HepG2 (cell line): ENCODE data around the gene GPX5. TPM values are rescaled to one million over a fixed set of nuclear protein-coding genes. Genes with fewer than 3 reads are reported as not detected.

Experiments used
- ATAC-seq: fragments of 200-7000 bp; cut with Tn5 transposase; 3 replicates; pipeline ENCODE4 v1.9.1; 2020; ENCODE audit warnings: mild to moderate bottlenecking, moderate library complexity
- BruUV-seq: library from RNA; stranded (reverse); fragments of 400-500 nt; replicated peaks from 2 replicates; lab custom pipeline; 2021; lab: Mats Ljungman, UMichigan
- CTCF ChIA-PET: fragments of 300-600 bp; formaldehyde crosslinking; extraction: SDS; loops from one replicate; lab custom pipeline; 2021; ENCODE audit warnings: low total read pairs, inconsistent platforms, low intra/inter-chr PET ratio; lab: Yijun Ruan, JAX
- POLR2A ChIA-PET: fragments of 350-600 bp; sonication (Branson Sonifier 250); formaldehyde crosslinking; loops from one replicate; lab custom pipeline; 2020; ENCODE audit warnings: antibody characterized with exemption, inconsistent platforms; lab: Yijun Ruan, JAX
- DNase-seq: peaks from one replicate; pipeline ENCODE4 v3.0.0-alpha.2; 2015; ENCODE audit warnings: low spot score
- FAIRE-seq: peaks from 3 replicates; lab custom pipeline; 2011; peaks lifted over from hg19 to GRCh38; lab: Jason Lieb, UNC
- H2AFZ ChIP-seq: one replicate; pipeline ENCODE4 v1.6.1; 2011; ENCODE audit warnings: low read length, inconsistent platforms
- H3K27ac ChIP-seq: fragments of 300-600 bp; 3 replicates; pipeline ENCODE4 v1.8.0; 2011; ENCODE audit warnings: mixed run types, mild to moderate bottlenecking, mixed read lengths, low read length, inconsistent platforms; ENCODE audit not compliant: insufficient read depth; ENCODE audit errors: extremely low read length
- H3K27me3 ChIP-seq, 2 experiments: fragments of 200-600 bp in 1 of 2; 2 replicates in 1 of 2; 3 replicates in 1 of 2; pipeline versions ENCODE4 v1.6.0 to v1.8.0; 2011; ENCODE audit warnings: low read length in 2 of 2, mild to moderate bottlenecking in 2 of 2, moderate library complexity in 2 of 2, inconsistent platforms in 1 of 2; ENCODE audit not compliant: insufficient read depth in 2 of 2, control insufficient read depth in 1 of 2
- H3K36me3 ChIP-seq, 2 experiments: fragments of 200-600 bp in 1 of 2; replicated peaks in 1 of 2; 2 replicates in 1 of 2; 3 replicates in 1 of 2; pipeline versions ENCODE4 v1.5.1 to v1.8.0; 2011; ENCODE audit warnings: low read length in 2 of 2, inconsistent platforms in 1 of 2; ENCODE audit not compliant: insufficient read depth in 2 of 2, control insufficient read depth in 1 of 2
- H3K4me1 ChIP-seq: 2 replicates; pipeline ENCODE4 v1.5.1; 2012; ENCODE audit warnings: low read length, inconsistent platforms; ENCODE audit not compliant: insufficient read depth
- H3K4me2 ChIP-seq: 2 replicates; pipeline ENCODE4 v1.6.0; 2011; ENCODE audit warnings: low read depth, low read length, inconsistent platforms
- H3K4me3 ChIP-seq, 3 experiments: fragments of 200-600 bp in 1 of 3; sonication (generic), shearing (Covaris generic) in 1 of 3; replicated peaks in 1 of 3; 2 replicates each; pipeline ENCODE4 v1.5.1; 2011 to 2016; ENCODE audit warnings: low read length in 3 of 3, inconsistent platforms in 2 of 3, low read depth in 2 of 3, mild to moderate bottlenecking in 2 of 3, control low read depth in 1 of 3, mixed read lengths in 1 of 3; ENCODE audit not compliant: insufficient read depth in 1 of 3
- H3K79me2 ChIP-seq: one replicate; pipeline ENCODE4 v1.6.1; 2011; ENCODE audit warnings: low read length, inconsistent platforms; ENCODE audit not compliant: insufficient read depth
- H3K9ac ChIP-seq: 2 replicates; pipeline ENCODE4 v1.6.0; 2011; ENCODE audit warnings: mild to moderate bottlenecking, low read depth, low read length, inconsistent platforms; ENCODE audit not compliant: insufficient read depth
- H3K9me3 ChIP-seq: 2 replicates; pipeline ENCODE4 v1.5.1; 2012; ENCODE audit warnings: mild to moderate bottlenecking, low read length
- H4K20me1 ChIP-seq: 2 replicates; pipeline ENCODE4 v1.6.0; 2011; ENCODE audit warnings: inconsistent platforms, mild to moderate bottlenecking, low read length, moderate library complexity; ENCODE audit not compliant: insufficient read depth
- EP300 ChIP-seq, 3 experiments: sonication (generic) in 1 of 3; formaldehyde crosslinking in 1 of 3; IDR thresholded peaks; 2 replicates each; pipeline versions ENCODE4 v1.5.1 to v1.6.1; 2011 to 2020; ENCODE audit warnings: low read depth in 2 of 3, low read length in 2 of 3, borderline replicate concordance in 1 of 3, improper control_type of control experiment in 1 of 3, mild to moderate bottlenecking in 1 of 3, missing genetic modification reagents in 1 of 3, moderate library complexity in 1 of 3
- FOXC1 ChIP-seq: sonication (generic); formaldehyde crosslinking; IDR thresholded peaks from 2 replicates; pipeline ENCODE4 v1.8.0; 2022; ENCODE audit warnings: mild to moderate bottlenecking, missing genetic modification reagents, borderline replicate concordance
- FOXK1 ChIP-seq: sonication (generic); formaldehyde crosslinking; IDR thresholded peaks from 2 replicates; pipeline ENCODE4 v1.4.0; 2020; ENCODE audit warnings: low read depth, missing genetic modification reagents, borderline replicate concordance
- GTF2F1 ChIP-seq: fragments of 150-350 bp; IDR thresholded peaks from 2 replicates; pipeline ENCODE4 v1.6.1; 2014; ENCODE audit warnings: low read length
- HDAC6 ChIP-seq: fragments of 200-600 bp; sonication (generic); IDR thresholded peaks from 2 replicates; pipeline ENCODE4 v1.7.0; 2017; ENCODE audit warnings: mild to moderate bottlenecking, antibody characterized with exemption, low read length, low read depth
- MAZ ChIP-seq, 2 experiments: sonication (generic) in 1 of 2; formaldehyde crosslinking in 1 of 2; IDR thresholded peaks; 2 replicates each; pipeline versions ENCODE4 v1.5.0 to v1.6.1; 2012 to 2020; ENCODE audit warnings: low read depth in 2 of 2, mild to moderate bottlenecking in 2 of 2, borderline replicate concordance in 1 of 2, improper control_type of control experiment in 1 of 2, low read length in 1 of 2, missing genetic modification reagents in 1 of 2, moderate library complexity in 1 of 2
- MXD4 ChIP-seq: IDR thresholded peaks from 2 replicates; pipeline ENCODE4 v1.6.1; 2016; ENCODE audit warnings: mild to moderate bottlenecking, missing biosample characterization, missing genetic modification reagents
- SP140L ChIP-seq: sonication (generic); formaldehyde crosslinking; IDR thresholded peaks from 2 replicates; pipeline ENCODE4 v1.4.0; 2020; ENCODE audit warnings: missing genetic modification reagents, borderline replicate concordance
- ZFY ChIP-seq: sonication (generic); formaldehyde crosslinking; IDR thresholded peaks from 2 replicates; pipeline ENCODE4 v1.4.0; 2020; ENCODE audit warnings: missing genetic modification reagents
- ZNF891 ChIP-seq: sonication (generic); formaldehyde crosslinking; IDR thresholded peaks from 2 replicates; pipeline ENCODE4 v1.5.0; 2020; ENCODE audit warnings: mild to moderate bottlenecking, missing genetic modification reagents
- WGBS: methylation state at CpG from one replicate; pipeline ENCODE4 v1.1.6; 2017; ENCODE audit warnings: low lambda C conversion rate; 5-methylcytosine and 5-hydroxymethylcytosine counted together
- in situ Hi-C: cut with HindIII; loops from 2 replicates; pipeline ENCODE4 v1.10.0; 2017; ENCODE audit warnings: low pct_unique_long_range_greater_than_20kb; ENCODE audit not compliant: extremely low pct_ligation_motif_present
- intact Hi-C: fragments of 100-400 bp; cut with micrococcal nuclease; formaldehyde crosslinking; loops from one replicate; pipeline ENCODE4 v1.10.0; 2022; ENCODE audit not compliant: unreplicated experiment
- polyA plus RNA-seq, 8 experiments: library from polyadenylated mRNA; depleted of rRNA in 3 of 8; stranded (reverse) in 7 of 8; unstranded in 1 of 8; fragments of >200 nt; fragmentation: Illumina TruSeq in 4 of 8; extraction: Trizol in 4 of 8; gene quantifications; 2 replicates each; pipeline versions ENCODE4 v1.2.1 to v1.2.3, GENCODE V29; 2011 to 2016; ENCODE audit warnings: low read depth in 4 of 8, missing spikeins in 1 of 8, mixed read lengths in 1 of 8; ENCODE audit not compliant: insufficient read depth in 1 of 8
- total RNA-seq, 5 experiments: library from RNA; depleted of rRNA; stranded (reverse); fragments of >200 nt; fragmentation: Illumina TruSeq; extraction: Trizol; gene quantifications; 2 replicates each; pipeline ENCODE4 v1.2.3, GENCODE V29; 2016; ENCODE audit warnings: low read depth in 1 of 5
- TF ChIP-seq, protein P1 (sequence below): sonication (generic); formaldehyde crosslinking; IDR thresholded peaks from 2 replicates; pipeline ENCODE4 v1.5.0; 2020; ENCODE audit warnings: mild to moderate bottlenecking, missing genetic modification reagents
- TF ChIP-seq, protein P2 (sequence below): sonication (generic); formaldehyde crosslinking; IDR thresholded peaks from 2 replicates; pipeline ENCODE4 v1.8.1; 2023; ENCODE audit warnings: mild to moderate bottlenecking, inconsistent platforms, moderate library complexity, missing genetic modification reagents, borderline replicate concordance
- TF ChIP-seq, protein P3 (sequence below): IDR thresholded peaks from 2 replicates; pipeline ENCODE4 v1.6.1; 2012; ENCODE audit warnings: inconsistent platforms
- TF ChIP-seq, protein P4 (sequence below): sonication (generic); formaldehyde crosslinking; IDR thresholded peaks from 2 replicates; pipeline ENCODE4 v1.4.0; 2020; ENCODE audit warnings: missing genetic modification reagents
- TF ChIP-seq, protein P5 (sequence below): sonication (generic); formaldehyde crosslinking; IDR thresholded peaks from 2 replicates; pipeline ENCODE4 v1.4.0; 2020; ENCODE audit warnings: low read depth, mild to moderate bottlenecking, missing genetic modification reagents
- TF ChIP-seq, protein P6 (sequence below): IDR thresholded peaks from 2 replicates; pipeline ENCODE4 v1.6.1; 2016; ENCODE audit warnings: missing biosample characterization, missing genetic modification reagents, low read depth

Gene GPX5
- total and polyA plus RNA-seq, 2 of the 13 experiments (the other 11 are each of a cell fraction or from before 2014, with no cell fraction given), result not detected

DNA sequence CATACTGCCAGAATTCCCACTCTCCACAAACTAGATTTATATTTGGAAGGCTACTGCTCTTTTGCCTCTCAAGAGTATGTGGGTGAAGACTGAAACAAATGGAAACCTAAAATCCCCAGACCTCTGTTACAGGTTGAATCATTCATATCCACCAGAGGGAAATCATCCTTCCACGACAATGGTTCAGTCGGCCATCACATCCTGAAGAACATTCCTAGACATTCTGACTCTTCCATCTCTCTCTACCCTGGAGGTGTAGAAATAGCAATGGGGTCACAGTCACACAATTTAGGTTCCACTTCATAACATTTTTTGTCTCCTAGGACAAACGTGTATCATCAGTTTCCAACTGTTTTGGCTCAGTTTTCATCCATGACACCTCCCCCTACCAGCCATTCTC, 8.6 kb downstream of the GPX5 start:
- no peaks in the 10 kb centered on the region for H3K9me3 ChIP-seq
- H3K27ac ChIP-seq, result no peak overlapping the region
- H3K9ac ChIP-seq, result no peak overlapping the region
- no peaks in the 10 kb centered on the region for H3K4me1 ChIP-seq
- CTCF ChIA-PET, result no interaction called here
- H4K20me1 ChIP-seq, result no peaks in the 10 kb centered on the region
- BruUV-seq, result no TSS peak
- H3K36me3 ChIP-seq, result no peaks in the 10 kb centered on the region
- 19% methylated on average over 3 of the region's 3 CpGs for WGBS
- FAIRE-seq (no peak), ATAC-seq (no peak), DNase-seq (no peak)
- peaks cover 0 to 6% of the 10 kb centered on the region in 2 experiments; a peak in 1 of 5 replicates for H3K27me3 ChIP-seq
- H3K4me3 ChIP-seq, result no peak overlapping the region
- intact Hi-C loops (no loop called here), in situ Hi-C loops (no loop called here)
- no peak overlapping the region for H3K4me2 ChIP-seq
- POLR2A ChIA-PET, result no interaction called here
- no peak for TF ChIP-seq HDAC6
- TF ChIP-seq EP300 (IDR thresholded peaks at IDR 0.05; ENCODE audit: low read depth in 2 of 2, low read length in 2 of 2), result no peak
- TF ChIP-seq EP300 (CRISPR knock-in tag; IDR thresholded peaks at IDR 0.05; ENCODE audit: borderline replicate concordance), result no peak
- no peak for TF ChIP-seq ZNF891
- TF ChIP-seq, protein P1, sequence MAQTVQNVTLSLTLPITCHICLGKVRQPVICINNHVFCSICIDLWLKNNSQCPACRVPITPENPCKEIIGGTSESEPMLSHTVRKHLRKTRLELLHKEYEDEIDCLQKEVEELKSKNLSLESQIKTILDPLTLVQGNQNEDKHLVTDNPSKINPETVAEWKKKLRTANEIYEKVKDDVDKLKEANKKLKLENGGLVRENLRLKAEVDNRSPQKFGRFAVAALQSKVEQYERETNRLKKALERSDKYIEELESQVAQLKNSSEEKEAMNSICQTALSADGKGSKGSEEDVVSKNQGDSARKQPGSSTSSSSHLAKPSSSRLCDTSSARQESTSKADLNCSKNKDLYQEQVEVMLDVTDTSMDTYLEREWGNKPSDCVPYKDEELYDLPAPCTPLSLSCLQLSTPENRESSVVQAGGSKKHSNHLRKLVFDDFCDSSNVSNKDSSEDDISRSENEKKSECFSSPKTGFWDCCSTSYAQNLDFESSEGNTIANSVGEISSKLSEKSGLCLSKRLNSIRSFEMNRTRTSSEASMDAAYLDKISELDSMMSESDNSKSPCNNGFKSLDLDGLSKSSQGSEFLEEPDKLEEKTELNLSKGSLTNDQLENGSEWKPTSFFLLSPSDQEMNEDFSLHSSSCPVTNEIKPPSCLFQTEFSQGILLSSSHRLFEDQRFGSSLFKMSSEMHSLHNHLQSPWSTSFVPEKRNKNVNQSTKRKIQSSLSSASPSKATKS (CRISPR knock-in tag), result no peak
- TF ChIP-seq, protein P2, sequence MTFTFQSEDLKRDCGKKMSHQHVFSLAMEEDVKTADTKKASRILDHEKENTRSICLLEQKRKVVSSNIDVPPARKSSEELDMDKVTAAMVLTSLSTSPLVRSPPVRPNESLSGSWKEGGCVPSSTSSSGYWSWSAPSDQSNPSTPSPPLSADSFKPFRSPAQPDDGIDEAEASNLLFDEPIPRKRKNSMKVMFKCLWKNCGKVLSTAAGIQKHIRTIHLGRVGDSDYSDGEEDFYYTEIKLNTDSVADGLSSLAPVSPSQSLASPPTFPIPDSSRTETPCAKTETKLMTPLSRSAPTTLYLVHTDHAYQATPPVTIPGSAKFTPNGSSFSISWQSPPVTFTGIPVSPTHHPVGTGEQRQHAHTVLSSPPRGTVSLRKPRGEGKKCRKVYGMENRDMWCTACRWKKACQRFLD (CRISPR knock-in tag), result no peak
- TF ChIP-seq, protein P3, sequence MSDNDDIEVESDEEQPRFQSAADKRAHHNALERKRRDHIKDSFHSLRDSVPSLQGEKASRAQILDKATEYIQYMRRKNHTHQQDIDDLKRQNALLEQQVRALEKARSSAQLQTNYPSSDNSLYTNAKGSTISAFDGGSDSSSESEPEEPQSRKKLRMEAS, result no peak
- TF ChIP-seq ZFY (CRISPR knock-in tag), result no peak
- TF ChIP-seq MXD4 (CRISPR knock-in tag), result no peak
- no peak for TF ChIP-seq FOXC1 (CRISPR knock-in tag)
- no peak for TF ChIP-seq MAZ (IDR thresholded peaks at IDR 0.05; ENCODE audit: borderline replicate concordance, low read depth, low read length)
- no peak for TF ChIP-seq MAZ (CRISPR knock-in tag; IDR thresholded peaks at IDR 0.05; ENCODE audit: low read depth)
- TF ChIP-seq, protein P4, sequence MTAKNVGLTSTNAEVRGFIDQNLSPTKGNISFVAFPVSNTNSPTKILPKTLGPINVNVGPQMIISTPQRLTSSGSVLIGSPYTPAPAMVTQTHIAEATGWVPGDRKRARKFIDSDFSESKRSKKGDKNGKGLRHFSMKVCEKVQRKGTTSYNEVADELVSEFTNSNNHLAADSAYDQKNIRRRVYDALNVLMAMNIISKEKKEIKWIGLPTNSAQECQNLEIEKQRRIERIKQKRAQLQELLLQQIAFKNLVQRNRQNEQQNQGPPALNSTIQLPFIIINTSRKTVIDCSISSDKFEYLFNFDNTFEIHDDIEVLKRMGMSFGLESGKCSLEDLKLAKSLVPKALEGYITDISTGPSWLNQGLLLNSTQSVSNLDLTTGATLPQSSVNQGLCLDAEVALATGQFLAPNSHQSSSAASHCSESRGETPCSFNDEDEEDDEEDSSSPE (CRISPR knock-in tag), result no peak
- TF ChIP-seq, protein P5, sequence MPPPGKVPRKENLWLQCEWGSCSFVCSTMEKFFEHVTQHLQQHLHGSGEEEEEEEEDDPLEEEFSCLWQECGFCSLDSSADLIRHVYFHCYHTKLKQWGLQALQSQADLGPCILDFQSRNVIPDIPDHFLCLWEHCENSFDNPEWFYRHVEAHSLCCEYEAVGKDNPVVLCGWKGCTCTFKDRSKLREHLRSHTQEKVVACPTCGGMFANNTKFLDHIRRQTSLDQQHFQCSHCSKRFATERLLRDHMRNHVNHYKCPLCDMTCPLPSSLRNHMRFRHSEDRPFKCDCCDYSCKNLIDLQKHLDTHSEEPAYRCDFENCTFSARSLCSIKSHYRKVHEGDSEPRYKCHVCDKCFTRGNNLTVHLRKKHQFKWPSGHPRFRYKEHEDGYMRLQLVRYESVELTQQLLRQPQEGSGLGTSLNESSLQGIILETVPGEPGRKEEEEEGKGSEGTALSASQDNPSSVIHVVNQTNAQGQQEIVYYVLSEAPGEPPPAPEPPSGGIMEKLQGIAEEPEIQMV, result no peak
- TF ChIP-seq SP140L (CRISPR knock-in tag), result no peak
- TF ChIP-seq, protein P6, sequence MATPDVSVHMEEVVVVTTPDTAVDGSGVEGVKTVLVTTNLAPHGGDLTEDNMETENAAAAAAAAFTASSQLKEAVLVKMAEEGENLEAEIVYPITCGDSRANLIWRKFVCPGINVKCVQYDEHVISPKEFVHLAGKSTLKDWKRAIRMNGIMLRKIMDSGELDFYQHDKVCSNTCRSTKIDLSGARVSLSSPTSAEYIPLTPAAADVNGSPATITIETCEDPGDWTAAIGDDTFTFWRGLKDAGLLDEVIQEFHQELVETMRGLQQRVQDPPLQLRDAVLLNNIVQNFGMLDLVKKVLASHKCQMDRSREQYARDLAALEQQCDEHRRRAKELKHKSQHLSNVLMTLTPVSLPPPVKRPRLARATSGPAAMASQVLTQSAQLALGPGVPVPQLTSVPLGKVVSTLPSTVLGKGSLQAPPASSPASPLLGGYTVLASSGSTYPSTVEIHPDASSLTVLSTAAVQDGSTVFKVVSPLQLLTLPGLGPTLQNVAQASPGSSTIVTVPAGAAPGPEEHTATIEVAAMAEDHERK, result no peak
- no peak for TF ChIP-seq GTF2F1
- TF ChIP-seq FOXK1, result no peak
- H2AFZ ChIP-seq, result no peak overlapping the region
- no peaks in the 10 kb centered on the region for H3K79me2 ChIP-seq
